ENCODE results near the gene TANGO6. TPM values are rescaled to one million over a fixed set of nuclear protein-coding genes. Genes with fewer than 3 reads are reported as not detected.

The TANGO6 gene
- total and polyA plus RNA-seq, 10 of the 15 experiments (the other 5 are each of a cell fraction or from before 2014, with no cell fraction given) = 1.1 to 20.6 (median 11.0) TPM

DNA sequence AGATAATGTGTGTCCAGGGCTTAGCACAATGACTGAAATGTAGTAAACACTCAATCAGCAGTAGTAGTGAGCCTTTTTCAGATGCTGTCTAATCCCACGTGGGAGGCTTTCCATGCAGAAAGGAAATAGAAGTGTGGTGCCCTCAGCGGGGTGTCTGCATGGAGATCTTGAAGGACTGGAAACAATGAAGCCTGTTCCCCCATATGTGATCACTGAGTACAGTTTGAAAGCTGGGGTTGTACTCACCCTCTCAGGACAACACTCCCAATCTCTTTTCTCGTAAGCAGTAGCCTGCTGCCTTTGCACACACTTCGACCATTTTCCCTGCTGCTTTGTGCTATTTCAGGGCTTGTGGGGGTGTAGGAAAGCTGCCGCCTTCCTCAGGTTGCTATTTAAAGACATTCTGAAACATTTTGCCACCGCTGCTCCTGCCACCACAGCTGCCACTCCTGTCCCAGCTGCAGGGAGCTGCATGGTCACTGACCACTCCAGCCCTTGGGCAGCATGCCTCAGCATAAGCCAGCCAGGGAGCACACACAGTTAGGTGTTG, 221.5 kb downstream of the TANGO6 start (continued):
- TF ChIP-seq MYC (IDR thresholded peaks at IDR 0.05; ENCODE audit: insufficient read depth, insufficient read length, insufficient replicate concordance, low read length, severe bottlenecking) = no peak
- TF ChIP-seq, protein P1, sequence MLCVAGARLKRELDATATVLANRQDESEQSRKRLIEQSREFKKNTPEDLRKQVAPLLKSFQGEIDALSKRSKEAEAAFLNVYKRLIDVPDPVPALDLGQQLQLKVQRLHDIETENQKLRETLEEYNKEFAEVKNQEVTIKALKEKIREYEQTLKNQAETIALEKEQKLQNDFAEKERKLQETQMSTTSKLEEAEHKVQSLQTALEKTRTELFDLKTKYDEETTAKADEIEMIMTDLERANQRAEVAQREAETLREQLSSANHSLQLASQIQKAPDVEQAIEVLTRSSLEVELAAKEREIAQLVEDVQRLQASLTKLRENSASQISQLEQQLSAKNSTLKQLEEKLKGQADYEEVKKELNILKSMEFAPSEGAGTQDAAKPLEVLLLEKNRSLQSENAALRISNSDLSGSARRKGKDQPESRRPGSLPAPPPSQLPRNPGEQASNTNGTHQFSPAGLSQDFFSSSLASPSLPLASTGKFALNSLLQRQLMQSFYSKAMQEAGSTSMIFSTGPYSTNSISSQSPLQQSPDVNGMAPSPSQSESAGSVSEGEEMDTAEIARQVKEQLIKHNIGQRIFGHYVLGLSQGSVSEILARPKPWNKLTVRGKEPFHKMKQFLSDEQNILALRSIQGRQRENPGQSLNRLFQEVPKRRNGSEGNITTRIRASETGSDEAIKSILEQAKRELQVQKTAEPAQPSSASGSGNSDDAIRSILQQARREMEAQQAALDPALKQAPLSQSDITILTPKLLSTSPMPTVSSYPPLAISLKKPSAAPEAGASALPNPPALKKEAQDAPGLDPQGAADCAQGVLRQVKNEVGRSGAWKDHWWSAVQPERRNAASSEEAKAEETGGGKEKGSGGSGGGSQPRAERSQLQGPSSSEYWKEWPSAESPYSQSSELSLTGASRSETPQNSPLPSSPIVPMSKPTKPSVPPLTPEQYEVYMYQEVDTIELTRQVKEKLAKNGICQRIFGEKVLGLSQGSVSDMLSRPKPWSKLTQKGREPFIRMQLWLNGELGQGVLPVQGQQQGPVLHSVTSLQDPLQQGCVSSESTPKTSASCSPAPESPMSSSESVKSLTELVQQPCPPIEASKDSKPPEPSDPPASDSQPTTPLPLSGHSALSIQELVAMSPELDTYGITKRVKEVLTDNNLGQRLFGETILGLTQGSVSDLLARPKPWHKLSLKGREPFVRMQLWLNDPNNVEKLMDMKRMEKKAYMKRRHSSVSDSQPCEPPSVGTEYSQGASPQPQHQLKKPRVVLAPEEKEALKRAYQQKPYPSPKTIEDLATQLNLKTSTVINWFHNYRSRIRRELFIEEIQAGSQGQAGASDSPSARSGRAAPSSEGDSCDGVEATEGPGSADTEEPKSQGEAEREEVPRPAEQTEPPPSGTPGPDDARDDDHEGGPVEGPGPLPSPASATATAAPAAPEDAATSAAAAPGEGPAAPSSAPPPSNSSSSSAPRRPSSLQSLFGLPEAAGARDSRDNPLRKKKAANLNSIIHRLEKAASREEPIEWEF (IDR thresholded peaks at IDR 0.05; ENCODE audit: insufficient replicate concordance, low read depth, low read length) = no peak
- TF ChIP-seq DPF2 (IDR thresholded peaks at IDR 0.05) = no peak

DNA sequence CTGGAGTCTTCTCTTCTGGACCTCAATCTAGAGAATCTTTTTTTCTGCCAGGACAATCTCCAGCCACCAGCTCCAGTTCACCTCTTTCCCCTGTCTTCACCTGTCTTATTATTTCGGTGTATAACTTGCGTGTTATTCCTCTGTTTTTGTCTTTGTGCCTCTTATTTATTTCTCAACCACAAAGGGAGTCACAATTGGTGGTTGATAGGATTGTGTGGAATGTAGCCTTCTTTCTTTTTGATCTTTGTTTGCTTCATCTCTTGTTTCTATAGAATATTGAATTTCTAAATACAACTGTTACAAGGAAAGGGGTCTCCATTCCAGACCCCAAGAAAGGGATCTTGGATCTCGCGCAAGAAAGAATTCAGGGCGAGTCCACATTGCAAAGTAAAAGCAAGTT, 226.2 kb downstream of the TANGO6 start:
- Histone ChIP-seq H3K79me2 (ENCODE audit: control insufficient read depth, insufficient read depth, low read length) (no peaks in the 10 kb centered on the region), H3K4me3 (no peak overlapping the region), H3K36me3 (ENCODE audit: control insufficient read depth in 2 of 2, insufficient read depth in 2 of 2, low read length in 1 of 2) (no peaks in the 10 kb centered on the region), H3K4me1 (ENCODE audit: control insufficient read depth, insufficient read depth, low read length) (no peaks in the 10 kb centered on the region), H3K9me3 (replicated peaks; ENCODE audit: control insufficient read depth, insufficient read depth, low read length) (no peaks in the 10 kb centered on the region), H3K4me2 (ENCODE audit: control insufficient read depth, insufficient read depth) (no peak overlapping the region), H3K27ac (ENCODE audit: control insufficient read depth, insufficient read depth) (no peak overlapping the region), H3K9ac (ENCODE audit: control insufficient read depth, insufficient read depth, low read length) (no peak overlapping the region), H2AFZ (ENCODE audit: control insufficient read depth, low read depth, low read length) (no peak overlapping the region), H3K27me3 (replicated peaks in 1 of 2; ENCODE audit: control insufficient read depth in 2 of 2, insufficient read depth in 2 of 2, low read length in 1 of 2) (no peaks in the 10 kb centered on the region), H4K20me1 (ENCODE audit: control insufficient read depth, insufficient read depth) (no peaks in the 10 kb centered on the region)
- in situ Hi-C loops (cut with MboI) (no loop called here), intact Hi-C loops (cut with micrococcal nuclease; ENCODE audit: unreplicated experiment) (no loop called here)
- ChIA-PET RAD21 (ENCODE audit: unreplicated experiment) (no interaction called here), POLR2A (no interaction called here), SMC1A (ENCODE audit: uncharacterized antibody, unreplicated experiment) (no interaction called here), CTCF (interaction anchor here (0.5 kb wide), 1 partner anchor 22 kb away, joined by 3 read pairs; no protein-coding TSS in a partner anchor)
- no peak for ATAC-seq
- TF ChIP-seq HDAC2 (IDR thresholded peaks at IDR 0.05) = no peak
- no peak for TF ChIP-seq ZNF217 (IDR thresholded peaks at IDR 0.05)
- TF ChIP-seq SMAD5 (IDR thresholded peaks at IDR 0.05; ENCODE audit: low read depth) = no peak
- BruUV-seq (replicated peaks) = no TSS peak
- 96% methylated on average over 5 of the region's 5 CpGs for WGBS (ENCODE audit: insufficient coverage, insufficient replicate concordance, low lambda C conversion rate, missing lambda C conversion rate)
- DNase-seq (ENCODE audit: low read depth, low spot score) = no peak
- no peak for FAIRE-seq
